Measurements from ENCODE around the gene RBM28. TPM values are rescaled to one million over a fixed set of nuclear protein-coding genes. Genes with fewer than 3 reads are reported as not detected.
"Not testable (repeated sequence)": the region's sequence is repeated elsewhere in the genome, so short reads cannot be mapped to it uniquely, and the experiment has no call there.

RBM28 gene
- total and polyA plus RNA-seq, 10 of the 15 experiments (the other 5 are each of a cell fraction or from before 2014, with no cell fraction given) = 14.3 to 50.4 (median 32.8) TPM

DNA sequence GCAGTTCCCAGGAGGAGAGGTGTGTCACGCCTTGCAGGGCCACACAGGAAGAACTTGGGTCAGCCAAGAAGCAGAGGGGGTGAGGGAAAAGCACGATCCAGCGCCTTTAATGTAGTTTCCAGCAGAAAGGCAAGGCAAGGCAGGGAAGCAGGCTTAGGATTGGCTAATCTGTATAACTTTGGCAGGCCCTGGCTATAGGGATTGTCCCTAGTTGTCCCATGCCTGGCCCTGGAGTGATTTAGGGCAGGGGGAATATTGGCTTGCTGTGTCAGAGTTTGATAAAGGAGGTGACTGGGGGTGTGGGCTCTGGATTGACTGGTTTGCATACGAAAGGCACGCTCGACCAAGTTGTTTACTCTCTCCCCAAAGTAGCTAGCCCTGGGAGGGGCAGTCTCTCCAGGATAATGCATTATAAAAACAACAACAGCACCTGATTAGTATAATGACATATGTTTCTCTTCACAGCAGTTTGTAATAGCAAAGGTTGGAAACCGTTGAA is 44.5 kb downstream of the RBM28 start:
- CTCF ChIA-PET = no interaction called here
- Histone ChIP-seq H3K27ac (ENCODE audit: control insufficient read depth, insufficient read depth) (no peak overlapping the region), H3K36me3 (ENCODE audit: control insufficient read depth in 2 of 2, insufficient read depth in 2 of 2, low read length in 1 of 2) (no peaks in the 10 kb centered on the region; a peak in 1 of 4 replicates), H3K4me3 (no peak overlapping the region), H3K27me3 (replicated peaks in 1 of 2; ENCODE audit: control insufficient read depth in 2 of 2, insufficient read depth in 2 of 2, low read length in 1 of 2) (no peaks in the 10 kb centered on the region), H3K9me3 (replicated peaks; ENCODE audit: control insufficient read depth, insufficient read depth, low read length) (no peaks in the 10 kb centered on the region), H3K9ac (ENCODE audit: control insufficient read depth, insufficient read depth, low read length) (no peak overlapping the region), H3K4me1 (ENCODE audit: control insufficient read depth, insufficient read depth, low read length) (no peaks in the 10 kb centered on the region), H3K79me2 (ENCODE audit: control insufficient read depth, insufficient read depth, low read length) (no peaks in the 10 kb centered on the region), H4K20me1 (ENCODE audit: control insufficient read depth, insufficient read depth) (no peaks in the 10 kb centered on the region), H3K4me2 (ENCODE audit: control insufficient read depth, insufficient read depth) (no peak overlapping the region), H2AFZ (ENCODE audit: control insufficient read depth, low read depth, low read length) (no peak overlapping the region)
- ATAC-seq = no peak
- no peak for TF ChIP-seq IKZF1 (conservative IDR thresholded peaks at IDR 0.05)
- TF ChIP-seq ZZZ3 (IDR thresholded peaks at IDR 0.05; ENCODE audit: control insufficient read depth, insufficient read length, low read depth) = no peak
- TF ChIP-seq, protein P1, sequence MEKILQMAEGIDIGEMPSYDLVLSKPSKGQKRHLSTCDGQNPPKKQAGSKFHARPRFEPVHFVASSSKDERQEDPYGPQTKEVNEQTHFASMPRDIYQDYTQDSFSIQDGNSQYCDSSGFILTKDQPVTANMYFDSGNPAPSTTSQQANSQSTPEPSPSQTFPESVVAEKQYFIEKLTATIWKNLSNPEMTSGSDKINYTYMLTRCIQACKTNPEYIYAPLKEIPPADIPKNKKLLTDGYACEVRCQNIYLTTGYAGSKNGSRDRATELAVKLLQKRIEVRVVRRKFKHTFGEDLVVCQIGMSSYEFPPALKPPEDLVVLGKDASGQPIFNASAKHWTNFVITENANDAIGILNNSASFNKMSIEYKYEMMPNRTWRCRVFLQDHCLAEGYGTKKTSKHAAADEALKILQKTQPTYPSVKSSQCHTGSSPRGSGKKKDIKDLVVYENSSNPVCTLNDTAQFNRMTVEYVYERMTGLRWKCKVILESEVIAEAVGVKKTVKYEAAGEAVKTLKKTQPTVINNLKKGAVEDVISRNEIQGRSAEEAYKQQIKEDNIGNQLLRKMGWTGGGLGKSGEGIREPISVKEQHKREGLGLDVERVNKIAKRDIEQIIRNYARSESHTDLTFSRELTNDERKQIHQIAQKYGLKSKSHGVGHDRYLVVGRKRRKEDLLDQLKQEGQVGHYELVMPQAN (conservative IDR thresholded peaks at IDR 0.05) = no peak
- TF ChIP-seq CHD1 (IDR thresholded peaks at IDR 0.05; ENCODE audit: low read depth, low read length) = no peak
- TF ChIP-seq KAT2A (conservative IDR thresholded peaks at IDR 0.05; ENCODE audit: control insufficient read depth, low read depth, low read length) = no peak
- TF ChIP-seq BHLHE40 (IDR thresholded peaks at IDR 0.05; ENCODE audit: borderline replicate concordance in 1 of 2, low read depth in 2 of 2, low read length in 1 of 2) = no peak
- TF ChIP-seq, protein P2, sequence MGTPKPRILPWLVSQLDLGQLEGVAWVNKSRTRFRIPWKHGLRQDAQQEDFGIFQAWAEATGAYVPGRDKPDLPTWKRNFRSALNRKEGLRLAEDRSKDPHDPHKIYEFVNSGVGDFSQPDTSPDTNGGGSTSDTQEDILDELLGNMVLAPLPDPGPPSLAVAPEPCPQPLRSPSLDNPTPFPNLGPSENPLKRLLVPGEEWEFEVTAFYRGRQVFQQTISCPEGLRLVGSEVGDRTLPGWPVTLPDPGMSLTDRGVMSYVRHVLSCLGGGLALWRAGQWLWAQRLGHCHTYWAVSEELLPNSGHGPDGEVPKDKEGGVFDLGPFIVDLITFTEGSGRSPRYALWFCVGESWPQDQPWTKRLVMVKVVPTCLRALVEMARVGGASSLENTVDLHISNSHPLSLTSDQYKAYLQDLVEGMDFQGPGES (IDR thresholded peaks at IDR 0.05) = no peak
- TF ChIP-seq PAX8 (IDR thresholded peaks at IDR 0.05) = no peak
- no peak for TF ChIP-seq KDM1A (IDR thresholded peaks at IDR 0.05; ENCODE audit: borderline replicate concordance)
- no peak for TF ChIP-seq SMARCA5 (IDR thresholded peaks at IDR 0.05)
- TF ChIP-seq CREB1 (IDR thresholded peaks at IDR 0.05; ENCODE audit: low read depth) = no peak
- TF ChIP-seq BACH1 (IDR thresholded peaks at IDR 0.05; ENCODE audit: borderline replicate concordance) = no peak
- TF ChIP-seq NFXL1 (IDR thresholded peaks at IDR 0.05; ENCODE audit: borderline replicate concordance) = no peak
- TF ChIP-seq NRF1 (conservative IDR thresholded peaks at IDR 0.05; ENCODE audit: low read depth, low read length) = no peak
- no peak for TF ChIP-seq EZH2 (IDR thresholded peaks at IDR 0.05; ENCODE audit: borderline replicate concordance, control insufficient read depth, low read depth, low read length)
- no peak for TF ChIP-seq RCOR1 (conservative IDR thresholded peaks at IDR 0.05; ENCODE audit: low read depth, low read length)
- TF ChIP-seq WRNIP1 (IDR thresholded peaks at IDR 0.05; ENCODE audit: borderline replicate concordance, low read depth, low read length) = no peak
- POLR2A ChIA-PET = no interaction called here
- BruUV-seq (replicated peaks) = no TSS peak
- intact Hi-C loops (cut with micrococcal nuclease; ENCODE audit: unreplicated experiment) = no loop called here
- SMC1A ChIA-PET (ENCODE audit: uncharacterized antibody, unreplicated experiment) = no interaction called here
- RAD21 ChIA-PET (ENCODE audit: unreplicated experiment) = no interaction called here
- WGBS (ENCODE audit: insufficient coverage, insufficient replicate concordance, low lambda C conversion rate, missing lambda C conversion rate) = 83% methylated on average over 7 of the region's 7 CpGs
- DNase-seq (ENCODE audit: low read depth, low spot score) = no peak
- in situ Hi-C loops (cut with MboI) = no loop called here
- FAIRE-seq = no peak

DNA sequence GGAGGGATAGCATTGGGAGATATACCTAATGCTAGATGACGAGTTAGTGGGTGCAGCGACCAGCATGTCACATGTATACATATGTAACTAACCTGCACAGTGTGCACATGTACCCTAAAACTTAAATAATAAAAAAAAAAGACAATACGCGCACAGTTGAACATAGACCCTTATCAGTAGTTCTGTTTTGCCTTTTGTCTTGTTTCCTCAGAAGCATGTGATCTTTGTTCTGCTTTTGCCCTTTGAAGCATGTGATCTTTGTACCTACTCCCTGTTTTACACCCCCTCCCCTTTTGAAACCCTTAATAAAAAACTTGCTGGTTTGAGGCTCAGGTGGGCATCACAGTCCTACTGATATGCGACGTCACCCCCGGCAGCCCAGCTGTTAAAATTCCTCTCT is 45.7 kb downstream of the RBM28 start:
- in situ Hi-C loops (cut with MboI); H3K9ac ChIP-seq (ENCODE audit: control insufficient read depth, insufficient read depth, low read length); FAIRE-seq; H3K79me2 ChIP-seq (ENCODE audit: control insufficient read depth, insufficient read depth, low read length); H3K4me2 ChIP-seq (ENCODE audit: control insufficient read depth, insufficient read depth); H3K27me3 ChIP-seq (replicated peaks in 1 of 2; ENCODE audit: control insufficient read depth in 2 of 2, insufficient read depth in 2 of 2, low read length in 1 of 2); H3K27ac ChIP-seq (ENCODE audit: control insufficient read depth, insufficient read depth); intact Hi-C loops (cut with micrococcal nuclease; ENCODE audit: unreplicated experiment); SMC1A ChIA-PET (ENCODE audit: uncharacterized antibody, unreplicated experiment); H3K36me3 ChIP-seq (ENCODE audit: control insufficient read depth in 2 of 2, insufficient read depth in 2 of 2, low read length in 1 of 2); CTCF ChIA-PET; H2AFZ ChIP-seq (ENCODE audit: control insufficient read depth, low read depth, low read length); H3K4me1 ChIP-seq (ENCODE audit: control insufficient read depth, insufficient read depth, low read length); DNase-seq (ENCODE audit: low read depth, low spot score); POLR2A ChIA-PET; H3K4me3 ChIP-seq; RAD21 ChIA-PET (ENCODE audit: unreplicated experiment); H4K20me1 ChIP-seq (ENCODE audit: control insufficient read depth, insufficient read depth); ATAC-seq; BruUV-seq (replicated peaks); H3K9me3 ChIP-seq (replicated peaks; ENCODE audit: control insufficient read depth, insufficient read depth, low read length): not testable (repeated sequence)
- 94% methylated on average over 6 of the region's 7 CpGs for WGBS (ENCODE audit: insufficient coverage, insufficient replicate concordance, low lambda C conversion rate, missing lambda C conversion rate)
